Transverse colon (tissue), 4 donors: ENCODE measurements around the gene ZNF346.

ENCODE experiments used
- POLR2A ChIP-seq: fragments of 450-650 bp; IDR thresholded peaks from one replicate; pipeline ENCODE4 v1.6.1; 2016; ENCODE audit warnings: antibody characterized with exemption, mild to moderate bottlenecking, moderate library complexity
- POLR2AphosphoS5 ChIP-seq, 3 donors: sonication (generic); formaldehyde crosslinking; IDR thresholded peaks; one replicate each; pipeline ENCODE4 v1.6.1; 2016; ENCODE audit warnings: antibody characterized with exemption in 3 of 3
- TF ChIP-seq, protein P1 (sequence below), 5 experiments: fragments of 200-600 bp in 3 of 5; fragments of 450-650 bp in 2 of 5; sonication (generic) in 3 of 5; IDR thresholded peaks; 1 replicate in 2 of 5; 2 replicates in 3 of 5; pipeline ENCODE4 v1.5.1; 2016 to 2017; ENCODE audit warnings: antibody characterized with exemption in 5 of 5, inconsistent platforms in 3 of 5, mild to moderate bottlenecking in 2 of 5, moderate library complexity in 1 of 5

DNA sequence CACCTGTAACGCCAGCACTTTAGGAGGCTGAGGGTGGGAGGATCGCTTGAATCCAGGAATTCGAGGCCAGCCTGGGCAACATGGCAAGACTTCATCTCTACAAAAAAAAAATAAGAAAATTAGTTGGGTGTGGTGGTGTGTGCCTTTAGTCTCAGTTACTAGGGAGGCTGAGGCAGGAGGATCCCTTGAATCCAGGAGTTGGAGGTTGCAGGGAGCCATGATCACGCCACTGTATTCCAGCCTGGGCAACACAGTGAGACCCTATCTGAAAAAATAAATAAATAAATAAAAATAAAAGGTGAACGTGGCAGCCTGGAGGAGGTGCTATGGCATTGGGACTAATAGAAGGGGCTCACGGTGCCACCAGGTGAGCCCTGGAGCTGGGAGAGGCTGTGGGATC lies 71.3 kb downstream of the ZNF346 start:
- TF ChIP-seq, protein P1, sequence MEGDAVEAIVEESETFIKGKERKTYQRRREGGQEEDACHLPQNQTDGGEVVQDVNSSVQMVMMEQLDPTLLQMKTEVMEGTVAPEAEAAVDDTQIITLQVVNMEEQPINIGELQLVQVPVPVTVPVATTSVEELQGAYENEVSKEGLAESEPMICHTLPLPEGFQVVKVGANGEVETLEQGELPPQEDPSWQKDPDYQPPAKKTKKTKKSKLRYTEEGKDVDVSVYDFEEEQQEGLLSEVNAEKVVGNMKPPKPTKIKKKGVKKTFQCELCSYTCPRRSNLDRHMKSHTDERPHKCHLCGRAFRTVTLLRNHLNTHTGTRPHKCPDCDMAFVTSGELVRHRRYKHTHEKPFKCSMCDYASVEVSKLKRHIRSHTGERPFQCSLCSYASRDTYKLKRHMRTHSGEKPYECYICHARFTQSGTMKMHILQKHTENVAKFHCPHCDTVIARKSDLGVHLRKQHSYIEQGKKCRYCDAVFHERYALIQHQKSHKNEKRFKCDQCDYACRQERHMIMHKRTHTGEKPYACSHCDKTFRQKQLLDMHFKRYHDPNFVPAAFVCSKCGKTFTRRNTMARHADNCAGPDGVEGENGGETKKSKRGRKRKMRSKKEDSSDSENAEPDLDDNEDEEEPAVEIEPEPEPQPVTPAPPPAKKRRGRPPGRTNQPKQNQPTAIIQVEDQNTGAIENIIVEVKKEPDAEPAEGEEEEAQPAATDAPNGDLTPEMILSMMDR (IDR thresholded peaks at IDR 0.05): no peak
- no peak for TF ChIP-seq POLR2AphosphoS5 (IDR thresholded peaks at IDR 0.05)
- TF ChIP-seq POLR2A: no peak
